Mucosa of descending colon (tissue), 3 donors: ENCODE measurements around the gene SH3PXD2B. TPM values are rescaled to one million over a fixed set of nuclear protein-coding genes. Genes with fewer than 3 reads are reported as not detected.
A peak's percentile ranks its signal among the peaks of the same experiment; 100 is the strongest.
"Not testable (repeated sequence)": the region's sequence is repeated elsewhere in the genome, so short reads cannot be mapped to it uniquely, and the experiment has no call there.

Experiments
- ATAC-seq: fragments of 200-7000 bp; cut with Tn5 transposase; one replicate; pipeline ENCODE4 v1.9.1; 2020; ENCODE audit warnings: mild to moderate bottlenecking, moderate library complexity
- DNase-seq, 3 donors: peaks; one replicate each; pipeline ENCODE4 v3.0.0-alpha.2; 2020
- H3K36me3 ChIP-seq: fragments of 200-600 bp; one replicate; pipeline ENCODE4 v1.8.0; 2021; ENCODE audit warnings: low read depth, mild to moderate bottlenecking
- H3K4me1 ChIP-seq: fragments of 200-600 bp; one replicate; pipeline ENCODE4 v1.8.0; 2021; ENCODE audit warnings: low read depth, mild to moderate bottlenecking
- H3K4me3 ChIP-seq: fragments of 200-600 bp; one replicate; pipeline ENCODE4 v1.8.0; 2021; ENCODE audit warnings: mild to moderate bottlenecking
- H3K9me3 ChIP-seq: fragments of 200-600 bp; one replicate; pipeline ENCODE4 v1.8.0; 2021; ENCODE audit warnings: mild to moderate bottlenecking
- CTCF ChIP-seq: fragments of 200-600 bp; IDR thresholded peaks from one replicate; pipeline ENCODE4 v1.8.0; 2022; ENCODE audit warnings: antibody characterized with exemption, mild to moderate bottlenecking
- intact Hi-C, 2 donors: fragments of 100-400 bp; cut with DNase I in 1 of 2; cut with micrococcal nuclease in 1 of 2; formaldehyde crosslinking; loops; one replicate each; pipeline versions ENCODE4 v1.11.0 to v1.11.1; 2022; cut with DNase I, micrococcal nuclease
- total RNA-seq, 3 donors: library from RNA; stranded (reverse); fragmentation: NEBNext Ultra II Directional in 2 of 3; extraction: Animal tissue kit (Norgen Biotek cat#: 25700) in 2 of 3; gene quantifications; one replicate each; pipeline versions ENCODE4 v1.2.1 to v1.2.4, GENCODE V29; 2021 to 2023
- donor health status: DM: no; HTN: no; CAD: no; lungs with moderate emphysema.
- donor health status: DM: no; HTN: no; CAD: no.
- donor health status: DM: no; HTN: yes; CAD: no.

SH3PXD2B gene
- total RNA-seq, 3 donors from 2014 or later, result 5.4 to 28.7 (median 19.9) TPM

DNA sequence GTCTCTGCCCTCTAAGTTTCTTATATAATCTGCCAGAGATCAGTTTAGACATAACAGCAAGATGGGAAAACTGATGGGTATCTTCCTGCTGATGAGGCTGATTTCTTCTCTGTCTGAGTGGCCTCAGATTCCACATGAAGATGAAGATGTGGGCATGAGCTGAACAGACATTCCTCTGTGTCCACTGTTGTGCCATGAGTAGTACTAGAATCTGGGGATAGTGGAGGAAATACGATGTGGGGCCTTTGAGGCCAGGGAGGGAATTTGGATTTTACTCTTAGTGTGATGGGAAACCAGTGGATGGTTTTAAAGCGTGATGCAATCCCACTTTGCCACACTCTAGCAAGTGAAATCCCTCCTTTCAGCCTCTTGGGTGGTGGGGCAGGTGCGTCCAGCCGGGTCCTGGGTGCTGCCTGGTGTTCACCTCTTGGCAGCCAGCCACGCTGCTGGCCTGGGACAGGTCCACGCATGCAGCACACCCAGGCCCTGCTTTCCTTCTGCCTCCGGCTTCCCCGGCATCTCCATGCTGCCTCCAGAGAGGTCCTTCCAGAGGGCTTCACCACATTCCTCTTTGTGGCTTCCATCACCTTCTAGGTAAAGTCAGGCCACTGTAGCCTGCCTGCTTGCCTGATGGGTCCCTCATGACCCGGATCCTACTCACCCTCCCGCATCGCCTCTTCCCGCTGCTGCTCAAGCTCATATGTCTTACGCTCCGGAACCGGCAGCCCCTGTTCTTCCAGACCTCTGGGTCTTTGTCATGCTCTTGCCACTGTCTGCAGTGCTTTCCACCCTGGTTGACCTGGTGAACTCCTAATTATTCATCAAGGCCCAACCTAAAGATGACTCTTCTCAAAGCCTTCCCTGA is 28.1 kb upstream of the SH3PXD2B start:
- Histone ChIP-seq H3K4me1 (no peaks in the 10 kb centered on the region), H3K36me3 (no peaks in the 10 kb centered on the region), H3K4me3 (no peak overlapping the region), H3K9me3 (no peaks in the 10 kb centered on the region)
- intact Hi-C loops, result no loop called here
- TF ChIP-seq CTCF, result no peak
- no peak for ATAC-seq
- no peak for DNase-seq

- Histone ChIP-seq H3K9me3 (no peaks in the 10 kb centered on the region), H3K4me1 (no peaks in the 10 kb centered on the region), H3K4me3 (no peak overlapping the region), H3K36me3 (no peaks in the 10 kb centered on the region)
- DNase-seq (no peak), ATAC-seq (no peak)
- no peak for TF ChIP-seq CTCF
- intact Hi-C loops, result no loop called here
Observed at GRCh38 chr5:172481011-172481800, 26.9 kb upstream of the SH3PXD2B start.

DNA sequence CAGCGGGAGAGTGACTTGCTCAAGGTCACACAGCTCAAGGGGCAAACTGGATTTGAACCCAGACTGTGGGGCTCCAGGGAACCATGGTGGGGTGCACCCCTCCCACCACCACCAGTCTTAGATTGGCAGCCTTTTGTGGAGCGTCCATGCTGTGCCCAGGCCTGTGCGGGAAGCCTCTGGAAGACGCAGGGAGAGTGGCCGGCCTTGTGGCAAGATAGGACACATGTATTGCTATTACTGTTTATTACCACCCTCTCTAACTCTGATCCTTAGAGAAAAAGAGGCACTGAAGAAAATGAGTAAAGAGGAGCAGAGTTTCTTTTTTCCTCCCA is 25.4 kb upstream of the SH3PXD2B start:
- Histone ChIP-seq H3K36me3 (no peaks in the 10 kb centered on the region), H3K4me1 (no peaks in the 10 kb centered on the region), H3K4me3 (no peak overlapping the region), H3K9me3 (no peaks in the 10 kb centered on the region)
- ATAC-seq, result no peak
- no peak for DNase-seq
- intact Hi-C loops, result loop anchor here (2.0 to 10.0 kb wide), 4 partner anchors 163 to 465 kb away; partner anchors contain the start of gene NEURL1B (in 1 of the 2)
- no peak for TF ChIP-seq CTCF

DNA sequence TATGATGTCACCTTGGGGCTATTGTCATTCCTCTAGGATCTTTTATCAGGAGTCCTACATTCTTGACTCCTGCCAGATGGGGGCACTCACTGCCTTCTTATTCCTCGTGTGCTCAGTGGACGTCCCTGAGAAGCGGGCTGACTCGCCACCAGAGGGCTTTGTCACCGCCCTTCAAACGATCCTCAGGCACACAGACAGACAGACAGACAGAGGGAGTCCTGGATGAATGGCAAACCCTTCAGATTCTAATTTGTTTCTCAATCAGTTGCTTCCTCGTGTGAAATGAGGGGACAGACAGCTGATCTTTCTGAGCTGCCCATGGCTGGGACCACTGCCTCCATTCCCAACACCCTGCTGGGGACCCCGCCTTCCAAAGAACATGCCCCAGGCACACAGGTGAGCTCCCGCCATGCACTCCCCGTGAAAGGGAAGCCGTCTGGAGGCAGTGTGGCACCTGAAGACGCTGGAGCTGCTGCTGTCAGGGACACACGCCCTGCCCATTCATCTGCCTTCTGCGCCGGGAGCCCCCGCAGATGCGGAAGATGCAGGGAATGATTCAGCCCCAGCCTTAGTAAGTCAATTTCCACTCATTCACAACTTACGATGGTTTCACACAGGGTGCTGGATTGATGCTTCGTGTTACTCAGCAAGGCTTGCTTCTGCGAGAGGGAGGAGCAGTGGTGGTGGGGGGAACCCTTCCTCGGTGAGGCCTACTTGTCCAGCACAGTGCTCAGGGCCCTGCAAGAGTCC is 24.9 kb upstream of the SH3PXD2B start:
- ATAC-seq (peak; percentile 100), DNase-seq (peak; percentile 81 to 91 (median 86))
- intact Hi-C loops, result loop anchor here (2.0 to 10.0 kb wide), 4 partner anchors 163 to 466 kb away; partner anchors contain the start of gene NEURL1B (in 1 of the 2)
- Histone ChIP-seq H3K4me1 (no peaks in the 10 kb centered on the region), H3K4me3 (no peak overlapping the region), H3K9me3 (no peaks in the 10 kb centered on the region), H3K36me3 (no peaks in the 10 kb centered on the region)
- peak; percentile 60 for TF ChIP-seq CTCF

- H3K9me3 ChIP-seq, H3K4me3 ChIP-seq, H3K4me1 ChIP-seq, H3K36me3 ChIP-seq, DNase-seq, ATAC-seq: not testable (repeated sequence)
- intact Hi-C loops, result loop anchor here (2.0 to 10.0 kb wide), 4 partner anchors 164 to 466 kb away; partner anchors contain the start of gene NEURL1B (in 1 of the 2)
Observed at GRCh38 chr5:172478695-172479033, 24.3 kb upstream of the SH3PXD2B start.
